ENCODE results near the gene WDR31.
"Not testable (repeated sequence)": the region's sequence is repeated elsewhere in the genome, so short reads cannot be mapped to it uniquely, and the experiment has no call there.

The WDR31 gene

DNA sequence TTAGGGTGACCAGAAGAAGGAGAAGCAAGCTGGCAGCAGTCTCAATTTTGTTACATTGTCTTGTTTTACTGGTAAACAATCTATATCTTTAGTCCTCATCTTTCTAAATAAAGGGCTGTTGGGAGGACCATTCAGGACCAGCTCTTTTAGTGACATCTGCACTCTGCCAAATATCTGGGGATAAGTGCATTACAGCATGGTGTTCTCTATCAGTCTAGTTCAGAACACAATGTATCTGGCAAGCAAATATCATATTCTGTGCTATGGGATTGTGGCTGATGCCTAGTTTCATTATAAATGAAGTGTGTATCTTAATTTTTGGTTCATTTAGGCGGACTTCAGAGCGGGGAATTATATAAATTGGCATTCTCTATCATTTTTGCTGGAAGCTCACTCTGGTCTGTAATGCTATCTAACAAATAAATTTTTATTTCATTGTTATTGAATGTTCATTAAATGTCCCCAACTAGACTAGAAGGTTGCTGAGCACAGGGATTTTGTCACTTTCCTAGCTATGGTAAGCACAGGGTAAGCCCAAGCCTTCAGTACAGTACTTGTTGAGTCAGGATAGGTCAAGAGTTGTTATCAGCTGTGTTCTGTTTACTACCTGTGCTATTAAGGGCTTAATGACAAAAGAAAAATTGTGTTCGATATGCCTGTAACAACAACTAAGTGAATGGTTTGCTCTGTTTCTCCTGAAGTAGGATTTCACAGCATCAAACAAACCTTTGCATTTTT lies 11.9 kb downstream of the WDR31 start:
- no peak for DNase-seq

GRCh38 chr9:113326230-113326629 lies 13.8 kb downstream of the WDR31 start:
- no peak for DNase-seq

- DNase-seq: no peak
Observed at GRCh38 chr9:113322671-113323070, 17.4 kb downstream of the WDR31 start.

- DNase-seq: no peak
Observed at GRCh38 chr9:113320051-113320450, 20.0 kb downstream of the WDR31 start.

GRCh38 chr9:113319054-113319453 lies 21.0 kb downstream of the WDR31 start:
- DNase-seq: no peak

- DNase-seq: no peak
Observed at GRCh38 chr9:113317777-113318176, 22.3 kb downstream of the WDR31 start.

- no peak for DNase-seq
Observed at GRCh38 chr9:113316030-113316429, 24.0 kb downstream of the WDR31 start.

DNA sequence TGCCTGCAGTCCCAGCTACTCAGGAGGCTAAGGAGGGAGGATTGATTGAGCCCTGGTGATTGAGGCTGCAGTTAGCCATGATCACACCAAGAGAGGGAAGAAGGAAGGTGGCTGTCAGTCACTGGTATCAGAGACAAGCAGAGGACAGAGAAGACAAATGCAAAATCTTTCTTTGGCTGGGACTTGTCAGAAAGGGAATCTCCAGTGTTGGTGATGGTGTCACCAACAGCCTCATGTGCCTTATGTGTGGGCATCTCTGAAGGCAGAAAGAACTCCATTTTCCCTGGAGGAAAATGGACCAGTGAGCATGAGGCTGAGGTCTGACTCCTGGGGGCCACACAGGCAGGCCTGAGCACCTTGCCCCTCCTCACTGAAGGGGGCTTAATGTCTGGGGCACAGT lies 24.8 kb downstream of the WDR31 start:
- no peak for DNase-seq

- DNase-seq: no peak
Observed at GRCh38 chr9:113313261-113313660, 26.8 kb downstream of the WDR31 start.

- DNase-seq: no peak
Observed at GRCh38 chr9:113311961-113312360, 28.1 kb downstream of the WDR31 start.

DNA sequence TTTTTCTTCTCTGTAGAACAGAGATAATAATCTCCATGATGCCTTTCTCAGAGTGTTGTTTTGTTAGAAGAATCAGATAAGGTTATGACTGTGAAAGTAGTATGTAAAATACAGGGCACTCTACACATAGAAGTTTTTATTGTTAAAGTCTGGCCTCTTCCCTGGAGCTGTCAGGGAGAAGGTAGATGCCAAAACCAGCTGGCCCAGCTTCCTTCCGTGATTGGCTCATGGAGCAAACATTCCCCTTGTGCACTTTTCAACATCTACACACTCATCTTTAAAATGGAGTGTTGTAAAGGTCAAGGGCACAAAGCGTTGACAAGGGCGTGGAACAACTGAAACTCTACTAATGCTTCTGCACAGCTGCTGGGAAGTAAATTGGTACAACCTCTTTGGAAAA lies 29.5 kb downstream of the WDR31 start:
- no peak for DNase-seq

GRCh38 chr9:113309204-113309813 lies 30.8 kb downstream of the WDR31 start:
- DNase-seq: peak; percentile 63 to 75

DNA sequence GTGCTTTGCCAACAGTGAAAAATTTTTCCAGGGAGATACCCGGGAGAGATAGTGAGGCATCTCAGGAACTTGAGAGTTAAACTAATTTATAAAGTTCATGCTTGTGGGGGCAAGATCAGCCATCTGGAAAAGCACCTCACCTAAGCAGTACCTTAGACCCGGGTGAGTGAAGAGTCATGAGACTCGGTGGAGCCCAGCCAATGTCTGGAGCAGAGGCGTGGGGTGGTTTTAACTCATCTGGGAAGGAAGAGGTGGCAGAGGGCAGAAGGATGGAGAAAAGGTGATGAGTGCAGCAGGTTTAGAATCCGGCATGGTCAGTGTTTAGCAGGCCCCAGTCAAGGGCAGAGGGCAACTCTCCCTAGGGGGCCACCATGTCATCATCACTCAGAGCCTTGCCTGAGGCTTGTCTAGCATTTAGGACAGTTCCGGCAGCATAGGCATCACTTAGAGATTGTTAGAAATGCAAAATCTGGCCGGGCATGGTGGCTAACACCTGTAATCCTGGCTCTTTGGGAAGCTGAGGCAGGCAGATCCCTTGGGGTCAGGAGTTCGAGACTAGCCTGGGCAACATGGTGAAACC lies 32.6 kb downstream of the WDR31 start:
- DNase-seq: no peak

- no peak for DNase-seq
Observed at GRCh38 chr9:113306566-113306965, 33.5 kb downstream of the WDR31 start.

GRCh38 chr9:113302792-113303418 lies 37.2 kb downstream of the WDR31 start, which contains the start of gene RNF183:
Gene RNF183, minus strand, starts transcription at chr9:113303376. Its CDS starts 5,192 bp downstream, at chr9:113298184.
- no peak for DNase-seq

GRCh38 chr9:113301548-113301947 lies 38.5 kb downstream of the WDR31 start:
- DNase-seq: no peak

DNA sequence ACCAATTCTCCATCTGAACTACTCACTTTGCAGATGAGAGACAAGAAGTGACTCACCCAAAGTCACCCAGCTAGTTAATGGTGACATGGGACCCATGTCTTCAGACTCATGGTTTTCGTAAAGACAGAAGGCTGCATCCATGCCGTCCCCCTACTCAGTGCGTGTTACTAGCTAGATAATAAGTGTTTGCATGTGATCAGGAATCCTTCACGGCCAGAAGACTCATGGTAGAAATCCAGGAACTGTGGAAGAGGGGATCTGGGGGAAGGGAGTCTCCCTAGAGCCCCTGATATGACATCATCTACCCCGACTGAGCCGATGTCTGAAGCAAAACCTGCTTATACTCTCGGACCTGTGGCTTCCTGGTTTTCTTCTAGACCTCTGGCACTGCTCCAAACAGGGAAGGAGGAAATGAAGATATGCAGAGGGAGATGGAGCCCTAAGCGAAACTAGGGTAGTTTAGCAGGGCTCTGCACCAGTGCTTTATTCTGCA lies 40.2 kb downstream of the WDR31 start:
- DNase-seq: no peak

GRCh38 chr9:113298924-113299770 lies 40.9 kb downstream of the WDR31 start:
- DNase-seq: no peak

DNA sequence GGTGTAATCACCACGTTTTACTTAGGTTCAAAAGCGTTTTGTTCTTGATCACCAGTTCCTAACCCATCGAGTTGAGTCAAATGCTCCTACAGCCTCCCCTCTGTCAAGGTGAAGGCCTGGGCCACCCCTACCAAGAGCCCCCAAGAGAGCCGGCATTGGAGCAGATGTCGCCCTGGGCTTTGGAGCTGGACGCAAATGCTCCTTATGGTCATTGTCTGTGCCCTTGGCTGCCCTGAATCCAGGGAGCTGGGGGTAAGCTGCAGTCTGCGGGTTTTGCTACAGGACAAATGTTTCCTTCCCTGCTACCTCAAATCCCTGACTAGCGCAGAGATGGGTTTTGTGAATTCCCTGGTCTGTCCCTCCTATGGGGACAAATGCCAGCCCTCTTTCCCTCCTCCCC lies 41.8 kb downstream of the WDR31 start:
- no peak for DNase-seq

DNA sequence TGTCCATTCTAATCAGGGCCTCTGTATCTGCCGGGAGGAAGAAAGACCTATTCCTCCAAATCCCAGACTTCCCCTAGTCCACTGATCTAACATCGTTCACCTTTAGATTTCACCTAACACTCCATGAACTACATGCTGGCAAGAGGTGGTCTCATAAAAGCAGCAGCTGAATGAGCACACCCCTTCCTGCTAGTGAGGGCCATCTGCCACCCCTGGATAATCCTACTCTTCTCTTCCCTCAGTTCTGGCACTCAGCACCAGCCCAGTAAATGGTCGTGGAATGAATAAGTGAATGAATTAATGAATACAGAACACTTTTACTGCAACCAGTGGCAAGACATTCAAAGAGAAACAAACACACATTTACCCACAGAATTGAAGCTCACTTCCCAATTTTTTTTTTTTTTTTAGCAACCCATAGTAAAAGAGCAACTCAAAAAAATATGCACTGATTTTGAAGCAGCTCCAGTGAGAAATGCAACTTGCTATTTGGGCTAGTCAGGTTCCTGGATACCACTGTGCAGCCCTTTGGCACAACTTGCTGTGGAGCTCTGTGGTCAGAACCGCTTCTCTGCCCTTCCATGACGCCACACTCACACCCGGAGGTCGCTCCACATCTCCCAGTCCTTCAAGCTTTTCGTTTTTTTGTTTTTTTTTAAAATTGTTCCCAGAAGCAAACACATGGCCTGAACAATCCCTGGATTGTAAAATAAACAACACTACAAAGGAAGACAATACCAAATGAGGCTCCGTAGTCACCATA lies 43.1 kb downstream of the WDR31 start:
- no peak for DNase-seq

DNA sequence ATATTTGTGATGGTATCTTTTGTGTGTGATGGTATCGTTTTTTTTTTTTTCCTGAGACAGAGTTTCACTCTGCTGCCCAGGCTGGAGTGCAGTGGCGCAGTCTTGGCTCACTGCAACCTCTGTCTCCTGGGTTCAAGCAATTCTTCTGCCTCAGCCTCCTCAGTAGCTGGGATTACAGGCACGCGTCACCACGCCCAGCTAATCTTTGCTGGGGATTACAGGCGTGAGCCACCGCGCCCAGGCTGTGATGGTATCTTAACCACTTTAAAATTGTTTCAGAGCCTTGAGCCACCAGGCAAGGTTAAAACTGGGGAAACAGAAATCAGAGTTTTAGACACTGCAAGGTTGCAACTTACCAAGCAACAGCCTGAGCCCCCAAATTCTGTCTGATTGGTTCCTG lies 43.8 kb downstream of the WDR31 start:
- DNase-seq: not testable (repeated sequence)
